Fibroblast of villous mesenchyme (primary cell): ENCODE data around the gene E2F2. TPM values are rescaled to one million over a fixed set of nuclear protein-coding genes. Genes with fewer than 3 reads are reported as not detected.

ENCODE experiments used
- DNase-seq: peaks from one replicate; pipeline ENCODE4 v3.0.0-alpha.2; 2010; ENCODE audit warnings: low read depth
- H3K4me3 ChIP-seq: 2 replicates; pipeline ENCODE4 v1.5.1; 2011; ENCODE audit warnings: low read depth, mild to moderate bottlenecking, low read length
- CTCF ChIP-seq: IDR thresholded peaks from 2 replicates; pipeline ENCODE4 v1.5.1; 2012; ENCODE audit warnings: low read depth, mild to moderate bottlenecking, low read length; ENCODE audit not compliant: insufficient read depth
- total RNA-seq: library from RNA; depleted of rRNA; stranded (reverse); fragments of >200 nt; gene quantifications from 2 replicates; pipeline ENCODE4 v1.2.3, GENCODE V29; 2012

E2F2 gene
- total RNA-seq, 1 donor: 2.2 TPM

- H3K4me3 ChIP-seq: peak overlapping the region; percentile 91
- TF ChIP-seq CTCF: no peak
- no peak for DNase-seq
Observed at GRCh38 chr1:23558872-23559135, 27.8 kb upstream of the E2F2 start.

GRCh38 chr1:23558140-23558871 is 27.3 kb upstream of the E2F2 start:
- no peak for TF ChIP-seq CTCF
- H3K4me3 ChIP-seq: peak overlapping the region; percentile 91
- DNase-seq: peak; percentile 47

GRCh38 chr1:23557471-23558124 is 26.6 kb upstream of the E2F2 start:
- H3K4me3 ChIP-seq: peak overlapping the region; percentile 91
- no peak for DNase-seq
- TF ChIP-seq CTCF: no peak

- no peak for TF ChIP-seq CTCF
- H3K4me3 ChIP-seq: peak overlapping the region; percentile 91
- DNase-seq: peak; percentile 87
Observed at GRCh38 chr1:23556635-23557470, 25.8 kb upstream of the E2F2 start.

- peak; percentile 89 for DNase-seq
- no peak for TF ChIP-seq CTCF
- no peak overlapping the region for H3K4me3 ChIP-seq
Observed at GRCh38 chr1:23555986-23556634, 25.1 kb upstream of the E2F2 start.

- H3K4me3 ChIP-seq: peak overlapping the region; percentile 40
- TF ChIP-seq CTCF: peak; percentile 2
- DNase-seq: peak; percentile 79
Observed at GRCh38 chr1:23555270-23555985, 24.4 kb upstream of the E2F2 start.
